NCI-H2227 (cell line): ENCODE results near the gene CFAP299.

Experiments used
- DNase-seq: peaks from one replicate; lab custom pipeline; 2025; ENCODE audit not compliant: unreplicated experiment; lab: John Stamatoyannopoulos, UW

CFAP299 gene

DNA sequence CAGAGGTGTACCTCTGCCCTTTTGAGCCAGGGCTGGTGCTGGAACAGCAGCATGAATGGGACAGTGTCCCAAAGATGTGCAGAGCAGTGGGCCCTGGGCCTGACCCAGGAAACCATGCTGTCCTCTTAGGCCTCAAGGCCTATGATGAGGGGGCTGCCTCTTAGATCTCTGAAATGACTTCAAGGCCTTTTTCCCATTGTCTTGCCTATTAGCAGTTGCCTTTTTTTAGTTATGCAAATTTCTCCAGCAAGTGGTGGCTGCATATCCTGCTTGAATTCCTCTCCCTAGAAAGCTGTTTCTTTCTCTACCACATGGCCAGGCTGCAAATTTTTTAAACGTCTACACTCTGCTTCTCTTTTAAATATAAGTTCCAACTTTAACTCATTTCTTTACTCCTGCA lies 160.3 kb downstream of the CFAP299 start:
- DNase-seq: no peak

GRCh38 chr4:80498725-80499124 lies 163.2 kb downstream of the CFAP299 start:
- DNase-seq: no peak

DNA sequence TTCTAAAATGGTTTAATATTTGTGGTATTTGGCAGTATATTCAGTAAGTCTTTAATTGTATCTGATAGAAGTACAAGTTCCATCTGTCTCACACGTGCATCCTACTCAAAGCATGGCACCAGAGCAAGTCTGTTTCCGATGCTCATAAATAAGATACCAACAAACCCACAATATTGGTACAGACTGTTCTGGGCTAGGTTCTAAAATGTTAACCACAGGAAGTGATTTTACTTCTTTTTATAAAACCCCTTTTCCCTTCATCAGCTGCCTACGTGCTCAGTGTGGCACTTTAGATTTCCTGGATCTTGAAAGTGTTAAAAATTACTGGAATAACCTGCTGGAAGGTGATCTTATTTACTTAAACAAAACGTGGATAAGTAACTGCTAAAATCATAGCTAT lies 165.1 kb downstream of the CFAP299 start:
- no peak for DNase-seq

DNA sequence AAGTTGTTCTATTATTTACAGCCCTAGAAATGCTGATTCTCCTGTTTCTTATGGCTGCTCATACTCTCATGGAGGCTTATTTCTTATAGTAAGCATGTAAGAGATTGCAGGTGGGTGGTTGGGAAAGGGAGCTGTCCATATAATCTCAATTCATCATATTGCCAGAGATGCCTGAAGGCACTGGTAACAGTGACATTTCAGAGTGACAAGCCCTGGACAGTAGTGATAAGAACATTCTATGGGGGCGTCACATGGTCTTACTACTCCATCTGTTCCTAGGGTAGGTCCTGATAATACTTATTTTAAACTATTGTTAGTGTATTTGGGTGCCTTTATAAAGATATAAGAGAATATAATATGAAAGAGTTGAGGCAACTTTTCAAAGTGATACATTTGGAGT lies 171.5 kb downstream of the CFAP299 start:
- DNase-seq: no peak

- DNase-seq: no peak
Measured at GRCh38 chr4:80507507-80507906, 172.0 kb downstream of the CFAP299 start.

GRCh38 chr4:80515496-80515895 lies 180.0 kb downstream of the CFAP299 start:
- no peak for DNase-seq

- no peak for DNase-seq
Measured at GRCh38 chr4:80521438-80521837, 185.9 kb downstream of the CFAP299 start.

- no peak for DNase-seq
Measured at GRCh38 chr4:80526697-80527096, 191.2 kb downstream of the CFAP299 start.

DNA sequence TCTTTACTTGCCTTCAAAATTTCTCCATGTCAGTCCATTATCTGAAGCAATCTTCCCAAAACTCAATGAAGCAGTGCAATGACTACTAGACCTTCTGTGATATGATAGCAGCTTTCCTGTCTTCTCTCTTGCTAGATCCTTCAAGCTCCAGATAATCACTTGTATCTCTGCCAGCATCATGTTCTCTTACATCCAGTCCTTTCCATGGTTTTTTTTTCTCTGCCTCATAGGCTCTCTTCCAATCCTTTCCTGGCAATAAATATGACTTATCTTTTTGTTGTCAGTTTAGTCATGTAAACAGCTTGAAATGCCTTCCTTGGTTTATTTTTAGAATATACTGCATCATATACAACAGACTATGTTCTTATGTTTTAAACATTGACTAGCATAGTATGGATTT lies 193.5 kb downstream of the CFAP299 start:
- DNase-seq: no peak

DNA sequence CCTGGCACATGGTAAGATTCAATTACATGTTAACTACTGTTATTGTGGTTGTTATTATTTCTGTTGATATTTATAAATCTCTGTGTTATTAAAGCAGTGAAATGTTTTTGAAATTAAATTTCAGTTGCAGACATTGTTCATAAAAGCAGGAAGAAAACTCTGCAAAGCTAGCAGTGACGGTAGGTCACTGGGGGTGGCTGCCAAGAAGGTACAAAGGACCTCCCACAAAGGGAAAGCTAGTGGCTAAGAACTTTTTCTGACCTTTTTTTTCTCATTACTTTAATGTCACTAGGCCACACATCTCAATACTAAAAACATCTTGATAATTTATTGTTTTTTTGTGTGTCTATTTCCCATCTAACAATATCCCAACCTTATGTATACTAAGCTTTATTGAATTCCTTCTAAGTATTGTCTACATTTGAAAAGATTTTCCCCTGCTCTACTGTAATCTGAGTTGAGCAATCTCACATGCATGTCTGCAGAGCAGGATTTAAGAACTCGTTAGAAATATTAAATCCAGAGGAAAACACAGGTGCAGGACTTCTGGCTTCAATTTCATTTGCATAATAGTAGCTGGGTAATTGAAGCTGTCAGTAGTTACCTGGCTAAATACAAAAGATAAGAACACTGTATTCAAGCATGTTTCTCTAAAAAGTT lies 197.3 kb downstream of the CFAP299 start:
- DNase-seq: no peak

DNA sequence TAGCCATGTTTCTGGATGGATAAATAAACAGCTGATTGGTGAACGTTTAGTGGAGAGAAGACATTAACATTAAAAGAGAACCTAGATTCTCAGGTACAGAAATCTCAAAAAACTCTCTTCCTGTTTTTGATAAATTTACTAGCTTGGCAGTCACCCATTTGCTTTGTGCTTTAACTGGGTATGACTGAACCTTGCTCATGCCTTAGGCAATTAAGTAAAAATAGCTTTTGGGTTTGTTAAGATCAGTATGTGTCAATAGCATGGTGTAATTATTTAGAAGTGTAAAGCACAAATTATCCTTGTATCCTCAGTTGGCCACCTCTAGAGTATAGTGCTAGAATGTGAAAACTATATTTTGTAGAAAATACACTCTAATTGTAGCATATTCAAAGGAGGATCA lies 200.0 kb downstream of the CFAP299 start:
- DNase-seq: no peak

DNA sequence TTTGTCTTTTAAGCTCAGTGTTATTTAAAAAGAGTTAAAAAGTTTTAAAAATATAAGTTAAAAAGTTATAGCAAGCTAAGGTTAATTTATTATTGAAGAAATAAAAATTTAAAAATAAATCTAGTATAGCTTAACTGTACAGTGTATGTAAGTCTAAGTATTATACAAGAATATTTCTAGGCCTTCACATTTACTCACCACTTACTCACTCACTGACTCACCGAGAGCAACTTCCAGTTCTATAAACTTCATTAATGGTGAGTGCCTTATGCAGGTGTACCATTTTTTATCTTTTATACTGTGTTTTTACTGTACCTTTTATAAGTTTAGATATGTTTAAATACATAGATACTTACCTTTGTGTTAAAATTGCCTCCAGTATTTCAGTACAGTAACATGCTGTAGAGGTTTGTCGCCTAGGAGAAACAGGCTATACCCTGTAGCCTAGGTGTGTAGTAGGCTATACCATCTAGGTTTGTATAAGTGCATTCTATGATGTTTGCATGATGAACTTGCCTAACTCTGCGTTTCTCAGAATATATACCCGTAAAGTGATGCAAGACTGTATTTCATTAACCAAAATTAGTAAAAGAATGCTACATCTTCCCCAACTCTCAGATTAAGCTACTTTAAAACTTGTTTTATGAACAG lies 202.9 kb downstream of the CFAP299 start:
- DNase-seq: no peak

GRCh38 chr4:80539190-80539589 lies 203.7 kb downstream of the CFAP299 start:
- no peak for DNase-seq

DNA sequence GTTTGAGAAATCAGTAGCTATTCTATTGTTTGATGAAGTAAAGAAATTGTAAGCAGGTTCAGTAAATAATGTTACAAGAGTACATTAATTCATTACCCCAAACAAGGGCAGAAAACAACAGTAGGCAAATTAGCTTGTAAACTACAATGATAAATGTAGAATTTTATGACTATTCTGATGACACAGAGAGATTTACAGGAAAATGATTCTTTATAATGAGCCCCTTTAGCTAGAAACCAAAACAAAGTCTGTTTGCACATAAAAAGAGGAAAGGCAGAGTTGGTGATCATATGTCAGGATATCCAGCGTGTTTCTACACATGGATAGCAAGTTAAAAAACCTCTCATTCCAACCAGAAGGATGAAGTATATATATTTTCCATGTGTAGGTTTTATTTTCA lies 204.8 kb downstream of the CFAP299 start:
- no peak for DNase-seq

DNA sequence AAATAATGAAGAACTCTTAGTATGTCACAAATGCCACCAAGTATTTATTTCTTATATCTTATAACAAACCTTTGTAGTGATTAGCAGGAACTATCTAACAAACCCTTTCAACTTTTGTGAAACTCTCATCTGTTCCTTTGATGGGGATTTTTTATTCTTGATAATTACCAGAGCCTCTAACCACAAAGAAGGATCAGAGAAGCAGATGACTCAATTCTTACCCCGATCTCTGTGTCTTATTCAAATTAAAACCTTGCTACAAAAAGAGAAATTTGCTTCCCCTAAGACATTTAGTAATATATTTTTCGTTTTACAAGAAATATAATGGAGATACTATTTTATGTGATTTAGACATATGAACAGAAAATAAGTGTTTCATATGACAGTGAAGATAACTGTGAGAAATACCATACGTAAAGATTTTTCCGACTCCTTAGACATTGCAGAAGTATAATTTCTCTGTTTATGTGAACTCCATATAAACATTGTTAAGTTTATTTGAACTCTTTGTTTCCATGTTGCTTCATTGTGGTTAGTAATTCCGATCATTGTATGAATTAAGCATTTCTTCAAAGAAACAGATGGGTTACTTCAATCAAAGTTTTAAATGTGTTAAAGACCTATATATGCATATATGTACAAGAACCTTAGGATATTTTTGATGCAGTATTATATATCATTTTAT lies 205.4 kb downstream of the CFAP299 start:
- DNase-seq: no peak

- DNase-seq: no peak
Measured at GRCh38 chr4:80542747-80543146, 207.2 kb downstream of the CFAP299 start.

DNA sequence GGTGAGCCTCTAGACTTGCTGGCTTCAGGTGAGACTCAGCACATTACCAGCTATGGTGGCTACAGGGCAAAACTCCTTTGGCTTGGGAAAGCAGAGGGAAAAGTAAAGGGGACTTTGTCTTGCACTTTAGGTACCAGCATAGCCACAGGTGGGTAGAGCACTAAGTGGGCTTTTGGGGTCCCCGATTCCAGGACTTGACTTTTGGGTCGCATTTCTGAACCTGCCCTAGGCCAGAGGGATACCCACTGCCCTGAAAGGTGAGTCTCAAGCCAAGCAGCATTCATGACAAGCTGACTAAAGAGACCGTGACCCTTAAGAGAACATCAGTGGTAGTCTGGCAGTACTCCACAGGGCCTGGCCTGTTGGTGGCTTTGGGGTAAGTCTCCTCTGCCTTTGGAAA lies 224.8 kb downstream of the CFAP299 start:
- DNase-seq: no peak

DNA sequence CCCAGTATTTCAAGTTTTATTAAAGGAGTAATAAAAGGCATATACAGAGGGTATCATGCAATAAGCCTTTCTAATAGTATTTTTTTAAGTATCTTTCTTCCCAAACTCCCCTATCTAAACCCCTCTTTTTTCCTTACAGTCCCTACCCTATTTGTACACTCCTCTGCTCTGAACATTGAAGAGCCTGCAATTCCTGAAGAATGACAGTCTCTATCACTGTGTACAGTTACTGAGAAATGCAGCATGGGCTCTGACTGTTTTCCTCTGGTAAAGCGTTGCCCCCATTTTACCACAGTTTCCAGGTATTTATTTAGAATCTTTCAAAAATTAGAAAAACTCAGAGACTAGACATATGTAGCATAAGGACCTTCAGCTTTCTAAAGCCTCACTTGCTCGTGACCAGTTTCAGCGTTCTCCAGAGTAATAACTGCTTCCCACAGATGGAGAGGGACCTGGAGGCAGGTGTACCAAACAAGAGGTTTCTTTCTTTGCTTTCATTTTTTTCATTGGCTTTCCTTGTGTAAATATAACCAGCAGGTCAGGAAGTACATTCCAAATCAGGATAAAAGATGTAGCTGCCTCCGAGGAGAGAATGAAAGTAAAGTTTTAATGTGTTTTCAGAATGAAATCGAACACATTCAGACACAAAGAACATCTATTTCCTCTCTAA lies 230.8 kb downstream of the CFAP299 start:
- DNase-seq: no peak

DNA sequence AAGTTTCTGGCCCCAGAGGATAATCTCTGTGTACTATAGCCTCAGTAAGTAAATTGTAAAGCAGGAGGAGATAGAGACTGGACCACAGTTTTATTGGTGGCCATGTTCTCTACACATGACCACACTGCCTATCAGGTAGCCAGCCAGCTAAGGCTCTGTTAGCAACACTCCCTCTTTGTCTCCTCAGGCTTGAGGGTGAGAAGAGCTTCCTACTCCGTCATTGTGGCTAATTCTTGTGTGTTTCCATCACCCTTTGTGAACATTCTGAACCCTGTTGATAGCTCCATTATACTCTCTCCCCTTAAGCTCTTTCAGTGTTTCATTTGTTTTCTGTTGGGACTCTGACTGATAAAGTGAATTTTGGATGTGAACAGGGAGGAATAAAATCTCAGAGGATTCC lies 233.4 kb downstream of the CFAP299 start:
- no peak for DNase-seq

DNA sequence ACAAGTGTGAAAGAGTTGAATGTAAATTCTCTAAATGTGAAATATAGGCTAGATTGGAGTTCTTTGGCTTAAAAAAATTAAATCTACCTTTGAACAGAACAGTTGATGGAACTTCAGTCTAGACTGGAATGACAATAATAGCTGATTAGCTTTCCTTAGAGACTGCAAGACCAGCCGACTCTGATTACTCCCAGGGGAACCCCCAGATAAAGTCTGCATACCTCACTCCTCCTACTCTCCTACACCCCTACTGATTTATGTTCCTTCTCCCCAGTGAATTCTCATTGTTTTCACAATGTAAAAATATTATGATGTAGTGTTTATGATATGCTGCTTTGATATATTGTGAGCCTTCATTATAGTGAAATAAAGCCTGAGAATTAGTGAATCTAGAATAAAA lies 241.3 kb downstream of the CFAP299 start:
- DNase-seq: no peak

DNA sequence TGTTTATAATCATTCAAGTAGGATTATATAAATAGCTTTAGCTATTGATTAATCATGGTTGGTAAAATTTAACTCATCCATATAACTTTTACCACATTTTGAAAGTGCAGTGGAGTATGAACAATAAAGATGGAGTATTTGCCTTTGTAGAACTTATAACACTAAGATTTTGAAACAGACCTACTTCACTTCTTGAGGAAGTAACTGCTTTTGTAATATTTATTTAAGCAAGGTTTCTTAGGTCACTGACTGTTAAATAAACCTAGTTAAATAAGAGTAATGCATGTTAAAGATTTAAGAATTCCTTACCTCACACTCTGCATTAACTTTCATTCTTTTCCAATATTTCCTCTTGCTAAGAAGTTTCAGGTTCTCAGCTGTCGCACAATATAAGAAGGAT lies 242.5 kb downstream of the CFAP299 start:
- no peak for DNase-seq

GRCh38 chr4:80585542-80585941 lies 250.0 kb downstream of the CFAP299 start:
- DNase-seq: no peak
